ENCODE measurements around the gene PADI3. TPM values are rescaled to one million over a fixed set of nuclear protein-coding genes. Genes with fewer than 3 reads are reported as not detected.
"Not testable (repeated sequence)": the region's sequence is repeated elsewhere in the genome, so short reads cannot be mapped to it uniquely, and the experiment has no call there.

The PADI3 gene
- total and polyA plus RNA-seq, 9 of the 15 experiments (the other 6 are each of a cell fraction or from before 2014, with no cell fraction given), result not detected

GRCh38 chr1:17319561-17320350 is 70.9 kb downstream of the PADI3 start:
- ATAC-seq, result peak; percentile 32; the same call in 1 of the 3 replicates
- Histone ChIP-seq H2AFZ (ENCODE audit: low read depth, low read length) (no peak overlapping the region), H3K79me2 (ENCODE audit: control insufficient read depth, insufficient read depth, low read length) (no peaks in the 10 kb centered on the region), H3K9ac (ENCODE audit: insufficient read depth in 1 of 2, low read depth in 2 of 2, low read length in 2 of 2) (no peak overlapping the region; a peak in 1 of 4 replicates), H3K4me1 (replicated peaks in 1 of 2; ENCODE audit: control insufficient read depth in 2 of 2, insufficient read depth in 2 of 2, low read length in 2 of 2) (no peaks in the 10 kb centered on the region), H3K9me1 (ENCODE audit: control insufficient read depth, insufficient read depth, low read length) (no peaks in the 10 kb centered on the region), H4K20me1 (replicated peaks; ENCODE audit: control insufficient read depth, insufficient read depth, low read length) (no peaks in the 10 kb centered on the region; the same call in 1 of the 2 replicates), H3K4me3 (no peak overlapping the region), H3K36me3 (ENCODE audit: control insufficient read depth, insufficient read depth, low read length) (no peaks in the 10 kb centered on the region), H3K27ac (ENCODE audit: extremely low read depth, low read depth, low read length) (no peak overlapping the region), H3K9me3 (replicated peaks; ENCODE audit: control insufficient read depth, insufficient read depth, low read depth, low read length) (no peaks in the 10 kb centered on the region; the same call in 1 of the 2 replicates), H3K4me2 (ENCODE audit: insufficient read depth, low read length) (peak overlapping the region; percentile 45; the same call in 1 of the 2 replicates), H3K27me3 (ENCODE audit: control insufficient read depth in 2 of 2, insufficient read depth in 2 of 2, low read length in 2 of 2) (peaks cover 20 to 47% of the 10 kb centered on the region in 2 experiments; a peak in 4 of 5 replicates)
- TF ChIP-seq NCOA2 (IDR thresholded peaks at IDR 0.05; ENCODE audit: partially characterized antibody in 2 of 2), result no peak
- TF ChIP-seq RBM25 (IDR thresholded peaks at IDR 0.05; ENCODE audit: low read depth, low read length, severe bottlenecking), result peak; percentile 66
- no peak for DNase-seq (ENCODE audit: extremely low read depth in 1 of 4, low spot score in 3 of 4)
- CTCF ChIA-PET (ENCODE audit: low intra/inter-chr PET ratio), result no interaction called here
- peak; percentile 49 for FAIRE-seq
- intact Hi-C loops (cut with micrococcal nuclease) (no loop called here), in situ Hi-C loops (cut with MboI) (no loop called here)
- BruUV-seq (replicated peaks), result no TSS peak
- POLR2A ChIA-PET, result no interaction called here
- WGBS (ENCODE audit: insufficient coverage, low coverage, missing lambda C conversion rate), result 4% methylated on average over 11 of the region's 11 CpGs

- FAIRE-seq; H3K4me2 ChIP-seq (ENCODE audit: insufficient read depth, low read length); DNase-seq (ENCODE audit: extremely low read depth in 1 of 4, low spot score in 3 of 4); H3K9me1 ChIP-seq (ENCODE audit: control insufficient read depth, insufficient read depth, low read length); CTCF ChIA-PET (ENCODE audit: low intra/inter-chr PET ratio); H3K9me3 ChIP-seq (replicated peaks; ENCODE audit: control insufficient read depth, insufficient read depth, low read depth, low read length); BruUV-seq (replicated peaks); ATAC-seq; in situ Hi-C loops (cut with MboI); H3K4me1 ChIP-seq (replicated peaks in 1 of 2; ENCODE audit: control insufficient read depth in 2 of 2, insufficient read depth in 2 of 2, low read length in 2 of 2); intact Hi-C loops (cut with micrococcal nuclease); H3K27ac ChIP-seq (ENCODE audit: extremely low read depth, low read depth, low read length); H3K36me3 ChIP-seq (ENCODE audit: control insufficient read depth, insufficient read depth, low read length); H3K79me2 ChIP-seq (ENCODE audit: control insufficient read depth, insufficient read depth, low read length); H4K20me1 ChIP-seq (replicated peaks; ENCODE audit: control insufficient read depth, insufficient read depth, low read length); H3K9ac ChIP-seq (ENCODE audit: insufficient read depth in 1 of 2, low read depth in 2 of 2, low read length in 2 of 2); H2AFZ ChIP-seq (ENCODE audit: low read depth, low read length); H3K4me3 ChIP-seq: not testable (repeated sequence)
- peak; percentile 82 for TF ChIP-seq ZEB2 (IDR thresholded peaks at IDR 0.05)
- TF ChIP-seq CBFA2T3 (IDR thresholded peaks at IDR 0.05), result peak; percentile 70
- peak; percentile 35; the same call in 1 of the 2 replicates for TF ChIP-seq ARID1B (IDR thresholded peaks at IDR 0.05)
- peak; percentile 11 to 32; a peak in 1 of 4 replicates for TF ChIP-seq TRIM24 (IDR thresholded peaks at IDR 0.05)
- TF ChIP-seq CBFA2T2 (conservative IDR thresholded peaks at IDR 0.05), result peak; percentile 47
- peak; percentile 59 for TF ChIP-seq TAL1 (IDR thresholded peaks at IDR 0.05)
- 0 out of 2 replicates have a peak, but pooled peaks have one; percentile 34 for TF ChIP-seq TCF3 (CRISPR knock-in tag; IDR thresholded peaks at IDR 0.05)
- POLR2A ChIA-PET, result interaction anchor here (0.8 to 1.0 kb wide), 2 partner anchors 9 to 61 kb away, joined by 4 read pairs; no protein-coding TSS in a partner anchor
- H3K27me3 ChIP-seq (ENCODE audit: control insufficient read depth in 2 of 2, insufficient read depth in 2 of 2, low read length in 2 of 2), result peaks cover 16 to 32% of the 10 kb centered on the region in 2 experiments; a peak in 4 of 5 replicates
- WGBS (ENCODE audit: insufficient coverage, low coverage, missing lambda C conversion rate), result 3% methylated on average over 6 of the region's 6 CpGs
These were observed 73.0 kb downstream of the PADI3 start for GRCh38 chr1:17321857-17322390.
